Activated CD8-positive, alpha-beta T cell treated with anti-CD3 and anti-CD28 coated beads for 36 hours (primary cell): ENCODE data around the gene IPMK. TPM values are rescaled to one million over a fixed set of nuclear protein-coding genes. Genes with fewer than 3 reads are reported as not detected.
A peak's percentile ranks its signal among the peaks of the same experiment; 100 is the strongest.

Experiments used
- ATAC-seq: fragments of 200-7000 bp; cut with Tn5 transposase; one replicate; pipeline ENCODE4 v1.10.0; 2021; ENCODE audit warnings: mild to moderate bottlenecking, moderate library complexity
- CTCF ChIA-PET: fragments of 350-600 bp; sonication (Branson Sonifier 250); formaldehyde crosslinking; loops from one replicate; lab custom pipeline; 2021; ENCODE audit warnings: antibody characterized with exemption; lab: Charles Lee
- POLR2A ChIA-PET: fragments of 350-600 bp; sonication (Branson Sonifier 250); formaldehyde crosslinking; loops from one replicate; lab custom pipeline; 2021; ENCODE audit warnings: antibody characterized with exemption; lab: Charles Lee
- DNase-seq: peaks from one replicate; pipeline ENCODE4 v3.0.0-alpha.2; 2020
- H3K27ac Mint-ChIP-seq: one replicate; pipeline ENCODE4 v1.8.0; 2021; ENCODE audit warnings: mild to moderate bottlenecking, mixed read lengths
- H3K27me3 Mint-ChIP-seq: one replicate; pipeline ENCODE4 v1.8.0; 2021; ENCODE audit warnings: mixed read lengths
- H3K36me3 Mint-ChIP-seq: one replicate; pipeline ENCODE4 v1.8.0; 2021; ENCODE audit warnings: low read depth, mixed read lengths
- H3K4me1 Mint-ChIP-seq: one replicate; pipeline ENCODE4 v1.8.0; 2021; ENCODE audit warnings: low read depth, mixed read lengths
- H3K4me3 Mint-ChIP-seq: one replicate; pipeline ENCODE4 v1.8.0; 2021; ENCODE audit warnings: mild to moderate bottlenecking, moderate library complexity, mixed read lengths
- H3K9me3 Mint-ChIP-seq: one replicate; pipeline ENCODE4 v1.8.0; 2021; ENCODE audit warnings: mixed read lengths
- CTCF ChIP-seq: fragments of 200-600 bp; IDR thresholded peaks from one replicate; pipeline ENCODE4 v1.8.0; 2022; ENCODE audit warnings: antibody characterized with exemption, mild to moderate bottlenecking
- intact Hi-C: fragments of 100-400 bp; cut with micrococcal nuclease; formaldehyde crosslinking; loops from one replicate; pipeline ENCODE4 v1.10.0; 2022
- total RNA-seq, 2 experiments: library from RNA; stranded (reverse); gene quantifications; one replicate each; pipeline ENCODE4 v1.2.3, GENCODE V29; 2021

Gene IPMK
- total RNA-seq, 2 experiments from 2014 or later = 9.5 to 10.3 TPM

- intact Hi-C loops = loop anchor here (2.0 kb wide), 1 partner anchor 115 kb away; no protein-coding TSS in a partner anchor
- ChIA-PET CTCF (interaction anchor here (0.6 to 7.7 kb wide), 24 partner anchors 9 to 160 kb away, joined by 3 to 151 read pairs (median 5); partner anchors contain the start of genes TFAM and UBE2D1), POLR2A (interaction anchor here (1.8 kb wide), 1 partner anchor 22 kb away, joined by 6 read pairs; the partner anchor contains the start of gene CISD1)
- peak; percentile 65 for ATAC-seq
- Mint-ChIP-seq H3K4me1 (no peaks in the 10 kb centered on the region), H3K4me3 (no peak overlapping the region), H3K27me3 (no peaks in the 10 kb centered on the region), H3K9me3 (no peaks in the 10 kb centered on the region), H3K27ac (no peak overlapping the region), H3K36me3 (peaks cover 4% of the 10 kb centered on the region)
- DNase-seq = peak; percentile 41
- peak; percentile 79 for TF ChIP-seq CTCF
These were observed 24.0 kb upstream of the IPMK start for GRCh38 chr10:58291538-58292174.

DNA sequence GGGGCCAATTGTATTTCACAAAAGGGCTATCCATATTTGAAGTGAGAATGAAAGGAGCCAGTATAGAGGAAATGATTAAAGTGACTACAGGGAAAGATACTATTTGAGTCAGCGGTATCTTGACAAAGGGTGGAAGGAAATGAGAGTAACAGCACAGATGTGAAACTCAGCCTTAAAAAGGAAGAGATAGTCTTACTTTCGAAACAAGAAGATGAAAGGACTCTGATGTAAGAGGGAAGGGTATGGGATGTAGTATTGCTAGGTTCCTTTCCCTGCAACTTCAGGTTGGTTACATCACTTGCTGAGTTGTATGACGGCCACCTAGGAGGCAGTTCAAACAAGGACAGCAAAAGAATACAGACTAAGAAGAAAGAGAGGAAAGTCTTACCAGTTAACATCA, 14.9 kb upstream of the IPMK start:
- ChIA-PET CTCF (interaction anchor here (1.6 kb wide), 1 partner anchor 105 kb away, joined by 5 read pairs; no protein-coding TSS in a partner anchor), POLR2A (no interaction called here)
- Mint-ChIP-seq H3K27ac (peak overlapping the region; percentile 86), H3K27me3 (no peaks in the 10 kb centered on the region), H3K36me3 (peaks cover 41% of the 10 kb centered on the region), H3K4me1 (peaks cover 41% of the 10 kb centered on the region), H3K4me3 (peak overlapping the region; percentile 28), H3K9me3 (no peaks in the 10 kb centered on the region)
- ATAC-seq (peak; percentile 94), DNase-seq (peak; percentile 51)
- intact Hi-C loops = loop anchor here (5.0 kb wide), 1 partner anchor 105 kb away; the partner anchor contains the start of gene TFAM
- TF ChIP-seq CTCF = no peak

- intact Hi-C loops = loop anchor here (5.0 kb wide), 1 partner anchor 106 kb away; the partner anchor contains the start of gene TFAM
- peak overlapping the region; percentile 28 for H3K27ac Mint-ChIP-seq
- ChIA-PET CTCF (interaction anchor here (0.9 to 1.2 kb wide), 2 partner anchors 8 to 18 kb away, joined by 3 read pairs; no protein-coding TSS in a partner anchor), POLR2A (no interaction called here)
- ATAC-seq = no peak
- H3K9me3 Mint-ChIP-seq = no peaks in the 10 kb centered on the region
- H3K36me3 Mint-ChIP-seq = peaks cover 40% of the 10 kb centered on the region
- H3K27me3 Mint-ChIP-seq = no peaks in the 10 kb centered on the region
- no peak overlapping the region for H3K4me3 Mint-ChIP-seq
- no peak for TF ChIP-seq CTCF
- H3K4me1 Mint-ChIP-seq = peaks cover 41% of the 10 kb centered on the region
- DNase-seq = no peak
These were observed 13.5 kb upstream of the IPMK start for GRCh38 chr10:58281092-58281752.

- ATAC-seq (no peak), DNase-seq (no peak)
- peak overlapping the region; percentile 28 for H3K27ac Mint-ChIP-seq
- TF ChIP-seq CTCF = no peak
- intact Hi-C loops = loop anchor here (5.0 kb wide), 1 partner anchor 107 kb away; the partner anchor contains the start of gene TFAM
- H3K36me3 Mint-ChIP-seq = peaks cover 40% of the 10 kb centered on the region
- ChIA-PET POLR2A (no interaction called here), CTCF (interaction anchor here (0.9 to 1.2 kb wide), 2 partner anchors 9 to 19 kb away, joined by 3 read pairs; no protein-coding TSS in a partner anchor)
- H3K4me3 Mint-ChIP-seq = no peak overlapping the region
- no peaks in the 10 kb centered on the region for H3K27me3 Mint-ChIP-seq
- no peaks in the 10 kb centered on the region for H3K9me3 Mint-ChIP-seq
- peaks cover 41% of the 10 kb centered on the region for H3K4me1 Mint-ChIP-seq
These were observed 12.8 kb upstream of the IPMK start for GRCh38 chr10:58280477-58280876.
